GM23338 (cell line): Measurements from ENCODE around the gene SLC25A4. TPM values are rescaled to one million over a fixed set of nuclear protein-coding genes. Genes with fewer than 3 reads are reported as not detected.

Source experiments
- ATAC-seq: fragments of 200-7000 bp; cut with Tn5 transposase; 3 replicates; pipeline ENCODE4 v1.9.1; 2020
- DNase-seq: peaks from one replicate; pipeline ENCODE4 v3.0.0-alpha.2; 2015; ENCODE audit warnings: low spot score
- H2AFZ ChIP-seq: fragments of 200-600 bp; sonication (generic); 2 replicates; pipeline ENCODE4 v1.8.0; 2016; ENCODE audit warnings: antibody characterized with exemption, mild to moderate bottlenecking, moderate library complexity
- H3F3A ChIP-seq: fragments of 200-600 bp; sonication (generic); replicated peaks from 2 replicates; pipeline ENCODE4 v1.8.0; 2017; ENCODE audit warnings: antibody characterized with exemption, mixed run types, low read depth
- H3K27ac ChIP-seq: fragments of 200-600 bp; sonication (generic); 2 replicates; pipeline ENCODE4 v1.6.1; 2016; ENCODE audit warnings: low read depth
- H3K27me3 ChIP-seq: fragments of 200-600 bp; sonication (generic); 2 replicates; pipeline ENCODE4 v1.8.0; 2016; ENCODE audit warnings: mild to moderate bottlenecking, mixed run types, moderate library complexity; ENCODE audit not compliant: insufficient read depth
- H3K36me3 ChIP-seq: fragments of 200-600 bp; sonication (generic); 2 replicates; pipeline ENCODE4 v1.8.0; 2016; ENCODE audit warnings: mild to moderate bottlenecking; ENCODE audit not compliant: insufficient read depth
- H3K4me1 ChIP-seq: fragments of 200-600 bp; sonication (generic); 2 replicates; pipeline ENCODE4 v1.8.0; 2016; ENCODE audit warnings: mild to moderate bottlenecking, moderate library complexity; ENCODE audit not compliant: insufficient read depth
- H3K4me2 ChIP-seq: fragments of 200-600 bp; sonication (generic); 2 replicates; pipeline ENCODE4 v1.7.1; 2017; ENCODE audit warnings: mixed run types
- H3K4me3 ChIP-seq: fragments of 200-600 bp; sonication (generic); 2 replicates; pipeline ENCODE4 v1.6.1; 2016; ENCODE audit warnings: mixed run types
- H3K79me2 ChIP-seq: fragments of 200-600 bp; sonication (generic); replicated peaks from 2 replicates; pipeline ENCODE4 v1.8.0; 2017; ENCODE audit warnings: mild to moderate bottlenecking; ENCODE audit not compliant: insufficient read depth
- H3K9me2 ChIP-seq: fragments of 200-600 bp; sonication (generic); 2 replicates; pipeline ENCODE4 v1.8.0; 2017; ENCODE audit not compliant: insufficient read depth
- H4K20me1 ChIP-seq: fragments of 200-600 bp; sonication (generic); replicated peaks from 2 replicates; pipeline ENCODE4 v1.8.0; 2017; ENCODE audit warnings: mild to moderate bottlenecking; ENCODE audit not compliant: insufficient read depth
- H3K27ac Mint-ChIP-seq: 2 replicates; pipeline ENCODE4 v1.8.0; 2020; ENCODE audit warnings: inconsistent platforms, mild to moderate bottlenecking, moderate library complexity, mixed read lengths
- H3K27me3 Mint-ChIP-seq: 3 replicates; pipeline ENCODE4 v1.8.0; 2022; ENCODE audit warnings: low read depth, mild to moderate bottlenecking, moderate library complexity, mixed read lengths, inconsistent platforms; ENCODE audit not compliant: insufficient read depth, poor library complexity
- H3K36me3 Mint-ChIP-seq: 3 replicates; pipeline ENCODE4 v1.8.0; 2021; ENCODE audit warnings: low read depth, mild to moderate bottlenecking, inconsistent platforms, moderate library complexity, mixed read lengths
- H3K4me1 Mint-ChIP-seq: 3 replicates; pipeline ENCODE4 v1.8.0; 2020; ENCODE audit warnings: mild to moderate bottlenecking, inconsistent platforms, mixed read lengths
- H3K4me3 Mint-ChIP-seq: 3 replicates; pipeline ENCODE4 v1.8.0; 2021; ENCODE audit warnings: moderate library complexity, mild to moderate bottlenecking, inconsistent platforms, mixed read lengths
- H3K9me3 Mint-ChIP-seq: 3 replicates; pipeline ENCODE4 v1.8.0; 2020; ENCODE audit warnings: moderate library complexity, mild to moderate bottlenecking, inconsistent platforms, mixed read lengths
- CREB1 ChIP-seq: fragments of 250-450 bp; sonication (Bioruptor Pico); IDR thresholded peaks from 2 replicates; pipeline ENCODE4 v1.5.0; 2020; ENCODE audit warnings: low read depth, mild to moderate bottlenecking, moderate library complexity
- ETS1 ChIP-seq: IDR thresholded peaks from 2 replicates; pipeline ENCODE4 v1.6.1; 2016; ENCODE audit warnings: antibody characterized with exemption
- EZH2 ChIP-seq: fragments of 200-600 bp; sonication (generic); IDR thresholded peaks from one replicate; pipeline ENCODE4 v1.8.0; 2017; ENCODE audit warnings: antibody characterized with exemption, mild to moderate bottlenecking, low read depth; ENCODE audit not compliant: unreplicated experiment
- EZH2phosphoT487 ChIP-seq: fragments of 200-600 bp; sonication (generic); IDR thresholded peaks from one replicate; pipeline ENCODE4 v1.8.1; 2018; ENCODE audit warnings: antibody characterized with exemption; ENCODE audit not compliant: unreplicated experiment
- JUNB ChIP-seq: IDR thresholded peaks from one replicate; pipeline ENCODE4 v1.6.1; 2016; ENCODE audit warnings: antibody characterized with exemption; ENCODE audit not compliant: unreplicated experiment
- NANOG ChIP-seq: IDR thresholded peaks from 2 replicates; pipeline ENCODE4 v1.6.1; 2016; ENCODE audit warnings: antibody characterized with exemption, borderline replicate concordance
- POLR2AphosphoS5 ChIP-seq: IDR thresholded peaks from 2 replicates; pipeline ENCODE4 v1.6.1; 2016; ENCODE audit warnings: antibody characterized with exemption, low read depth
- REST ChIP-seq: IDR thresholded peaks from one replicate; pipeline ENCODE4 v1.6.1; 2018; ENCODE audit warnings: antibody characterized with exemption; ENCODE audit not compliant: unreplicated experiment
- STAT1 ChIP-seq: IDR thresholded peaks from one replicate; pipeline ENCODE4 v1.6.1; 2016; ENCODE audit warnings: antibody characterized with exemption; ENCODE audit not compliant: unreplicated experiment
- ZNF114 ChIP-seq: fragments of 250-450 bp; sonication (Bioruptor Pico); IDR thresholded peaks from 2 replicates; pipeline ENCODE4 v1.5.0; 2020; ENCODE audit warnings: mild to moderate bottlenecking, moderate library complexity
- ZNF331 ChIP-seq: fragments of 250-450 bp; sonication (Bioruptor Pico); IDR thresholded peaks from 2 replicates; pipeline ENCODE4 v1.5.0; 2020; ENCODE audit warnings: low read depth, mild to moderate bottlenecking, moderate library complexity
- ZNF462 ChIP-seq: fragments of 250-450 bp; sonication (Bioruptor Pico); IDR thresholded peaks from 2 replicates; pipeline ENCODE4 v1.5.0; 2020; ENCODE audit warnings: mild to moderate bottlenecking, moderate library complexity
- polyA plus RNA-seq: library from polyadenylated mRNA; unstranded; fragments of >200 nt; fragmentation: Nextera tagmentation; extraction: Ambion mirVana; gene quantifications from 2 replicates; pipeline ENCODE4 v1.2.1, GENCODE V29; 2016
- total RNA-seq: library from RNA; depleted of rRNA; stranded (reverse); fragments of >200 nt; shearing (Covaris generic); gene quantifications from 2 replicates; pipeline ENCODE4 v1.2.3, GENCODE V29; 2014
- TF ChIP-seq, protein P1 (sequence below), 2 experiments: fragments of 200-600 bp in 1 of 2; sonication (generic) in 1 of 2; conservative IDR thresholded peaks; 2 replicates each; pipeline versions ENCODE4 v1.5.1 to v1.6.1; 2016 to 2017; ENCODE audit warnings: antibody characterized with exemption in 2 of 2, low read depth in 2 of 2, mild to moderate bottlenecking in 2 of 2, moderate library complexity in 1 of 2

Gene SLC25A4
- total and polyA plus RNA-seq, 2 experiments from 2014 or later, result 43.6 to 66.5 TPM

DNA sequence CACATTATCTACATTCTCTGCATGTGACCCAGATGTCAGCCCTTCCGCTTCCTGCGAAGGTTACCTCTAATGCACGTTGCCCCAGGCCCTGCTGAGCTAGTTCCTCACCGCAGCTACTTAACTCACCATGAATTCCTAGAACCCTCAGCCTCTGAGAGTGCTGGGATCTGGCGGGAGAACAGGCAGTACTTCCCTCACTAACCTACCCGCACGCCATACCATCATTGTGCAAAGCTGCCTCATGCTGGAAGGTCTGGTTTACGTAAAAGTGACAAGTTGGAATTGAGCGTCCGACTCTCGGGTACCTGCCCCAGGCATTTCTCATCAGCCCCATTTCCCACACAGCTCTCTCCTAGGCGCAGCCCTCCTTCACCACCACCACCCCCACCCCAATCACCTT lies 6.3 kb downstream of the SLC25A4 start:
- Mint-ChIP-seq H3K4me3 (no peak overlapping the region), H3K9me3 (no peaks in the 10 kb centered on the region), H3K27me3 (peaks cover 6% of the 10 kb centered on the region), H3K27ac (no peak overlapping the region), H3K36me3 (peaks cover 26% of the 10 kb centered on the region), H3K4me1 (peaks cover 10% of the 10 kb centered on the region; the same call in 2 of the 3 replicates)
- peaks cover 14% of the 10 kb centered on the region; the same call in 1 of the 2 replicates for H3F3A ChIP-seq
- H2AFZ ChIP-seq, result no peak overlapping the region
- ATAC-seq, result peak; percentile 28; the same call in 2 of the 3 replicates
- H3K79me2 ChIP-seq, result peaks cover 14% of the 10 kb centered on the region
- peaks cover under 1% of the 10 kb centered on the region; the same call in 1 of the 2 replicates for H3K4me1 ChIP-seq
- H3K36me3 ChIP-seq, result peaks cover 12% of the 10 kb centered on the region
- H3K9me2 ChIP-seq, result no peaks in the 10 kb centered on the region
- no peaks in the 10 kb centered on the region for H3K27me3 ChIP-seq
- H3K4me2 ChIP-seq, result no peak overlapping the region
- peaks cover 8% of the 10 kb centered on the region for H4K20me1 ChIP-seq
- no peak for DNase-seq
- TF ChIP-seq, protein P1, sequence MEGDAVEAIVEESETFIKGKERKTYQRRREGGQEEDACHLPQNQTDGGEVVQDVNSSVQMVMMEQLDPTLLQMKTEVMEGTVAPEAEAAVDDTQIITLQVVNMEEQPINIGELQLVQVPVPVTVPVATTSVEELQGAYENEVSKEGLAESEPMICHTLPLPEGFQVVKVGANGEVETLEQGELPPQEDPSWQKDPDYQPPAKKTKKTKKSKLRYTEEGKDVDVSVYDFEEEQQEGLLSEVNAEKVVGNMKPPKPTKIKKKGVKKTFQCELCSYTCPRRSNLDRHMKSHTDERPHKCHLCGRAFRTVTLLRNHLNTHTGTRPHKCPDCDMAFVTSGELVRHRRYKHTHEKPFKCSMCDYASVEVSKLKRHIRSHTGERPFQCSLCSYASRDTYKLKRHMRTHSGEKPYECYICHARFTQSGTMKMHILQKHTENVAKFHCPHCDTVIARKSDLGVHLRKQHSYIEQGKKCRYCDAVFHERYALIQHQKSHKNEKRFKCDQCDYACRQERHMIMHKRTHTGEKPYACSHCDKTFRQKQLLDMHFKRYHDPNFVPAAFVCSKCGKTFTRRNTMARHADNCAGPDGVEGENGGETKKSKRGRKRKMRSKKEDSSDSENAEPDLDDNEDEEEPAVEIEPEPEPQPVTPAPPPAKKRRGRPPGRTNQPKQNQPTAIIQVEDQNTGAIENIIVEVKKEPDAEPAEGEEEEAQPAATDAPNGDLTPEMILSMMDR (conservative IDR thresholded peaks at IDR 0.05; ENCODE audit: low read depth in 2 of 2), result no peak
- TF ChIP-seq ZNF114 (no peak), CREB1 (no peak), POLR2AphosphoS5 (no peak), NANOG (no peak), ZNF331 (no peak), EZH2phosphoT487 (no peak), EZH2 (no peak), ETS1 (no peak), REST (no peak), JUNB (no peak), STAT1 (no peak), ZNF462 (CRISPR knock-in tag) (no peak)
- no peak overlapping the region for H3K4me3 ChIP-seq
- no peak overlapping the region for H3K27ac ChIP-seq
